SK-N-MC (cell line): Measurements from ENCODE around the gene DOCK10.

ENCODE experiments used
- EZH2 ChIP-seq: fragments of 200-600 bp; sonication (generic); IDR thresholded peaks from one replicate; pipeline ENCODE4 v1.6.1; 2017; ENCODE audit warnings: antibody characterized with exemption
- POLR2AphosphoS5 ChIP-seq: IDR thresholded peaks from 2 replicates; pipeline ENCODE4 v1.6.1; 2012; ENCODE audit warnings: mild to moderate bottlenecking, low read depth, low read length, borderline replicate concordance

GRCh38 chr2:224850081-224850480 is 192.2 kb downstream of the DOCK10 start:
- TF ChIP-seq POLR2AphosphoS5 (no peak), EZH2 (no peak)
